ENCODE measurements around the gene TMEM92.
"Not testable (repeated sequence)": the region's sequence is repeated elsewhere in the genome, so short reads cannot be mapped to it uniquely, and the experiment has no call there.

TMEM92 gene

GRCh38 chr17:50301891-50302584, 27.8 kb downstream of the TMEM92 start:
- DNase-seq (ENCODE audit: low read depth, low spot score) = no peak

GRCh38 chr17:50303051-50303450, 28.8 kb downstream of the TMEM92 start:
- no peak for DNase-seq (ENCODE audit: low read depth, low spot score)

GRCh38 chr17:50303596-50303995, 29.3 kb downstream of the TMEM92 start:
- DNase-seq (ENCODE audit: low read depth, low spot score) = no peak

- DNase-seq (ENCODE audit: low read depth, low spot score) = no peak
Measured at GRCh38 chr17:50304781-50305404, 30.6 kb downstream of the TMEM92 start.

- DNase-seq (ENCODE audit: low read depth, low spot score) = no peak
Measured at GRCh38 chr17:50307654-50308053, 33.4 kb downstream of the TMEM92 start.

GRCh38 chr17:50308666-50309065, 34.4 kb downstream of the TMEM92 start:
- no peak for DNase-seq (ENCODE audit: low read depth, low spot score)

- no peak for DNase-seq (ENCODE audit: low read depth, low spot score)
Measured at GRCh38 chr17:50310455-50311111, 36.3 kb downstream of the TMEM92 start.

GRCh38 chr17:50311112-50311460, 36.8 kb downstream of the TMEM92 start:
- no peak for DNase-seq (ENCODE audit: low read depth, low spot score)

GRCh38 chr17:50311483-50311882, 37.2 kb downstream of the TMEM92 start:
- DNase-seq (ENCODE audit: low read depth, low spot score) = no peak

- no peak for DNase-seq (ENCODE audit: low read depth, low spot score)
Measured at GRCh38 chr17:50312308-50312707, 38.0 kb downstream of the TMEM92 start.

- DNase-seq (ENCODE audit: low read depth, low spot score) = no peak
Measured at GRCh38 chr17:50314456-50315011, 40.3 kb downstream of the TMEM92 start.

- DNase-seq (ENCODE audit: low read depth, low spot score) = no peak
Measured at GRCh38 chr17:50316016-50316587, 41.8 kb downstream of the TMEM92 start.

- not testable (repeated sequence) for DNase-seq (ENCODE audit: low read depth, low spot score)
Measured at GRCh38 chr17:50316660-50317059, 42.4 kb downstream of the TMEM92 start.

- no peak for DNase-seq (ENCODE audit: low read depth, low spot score)
Measured at GRCh38 chr17:50317121-50317520, 42.9 kb downstream of the TMEM92 start.

- DNase-seq (ENCODE audit: low read depth, low spot score) = no peak
Measured at GRCh38 chr17:50318501-50319285, 44.4 kb downstream of the TMEM92 start.

- no peak for DNase-seq (ENCODE audit: low read depth, low spot score)
Measured at GRCh38 chr17:50319306-50320004, 45.2 kb downstream of the TMEM92 start.

- no peak for DNase-seq (ENCODE audit: low read depth, low spot score)
Measured at GRCh38 chr17:50322271-50322670, 48.0 kb downstream of the TMEM92 start.

GRCh38 chr17:50323060-50323459, 48.8 kb downstream of the TMEM92 start:
- no peak for DNase-seq (ENCODE audit: low read depth, low spot score)

- DNase-seq (ENCODE audit: low read depth, low spot score) = no peak
Measured at GRCh38 chr17:50325906-50326305, 51.6 kb downstream of the TMEM92 start.

GRCh38 chr17:50326831-50327364, 52.6 kb downstream of the TMEM92 start:
- no peak for DNase-seq (ENCODE audit: low read depth, low spot score)
